Neural cell (in vitro differentiated cells): ENCODE measurements around the gene LYPD6. TPM values are rescaled to one million over a fixed set of nuclear protein-coding genes. Genes with fewer than 3 reads are reported as not detected.

Experiments used
- H2AFZ ChIP-seq: fragments of 200-600, 300-800 bp; sonication (generic), shearing (Covaris generic); 2 replicates; pipeline ENCODE4 v1.6.0; 2014; ENCODE audit warnings: low read depth, mild to moderate bottlenecking, antibody characterized with exemption, low read length, moderate library complexity
- H3F3A ChIP-seq: fragments of 200-600 bp; shearing (Covaris generic); 2 replicates; pipeline ENCODE4 v1.6.1; 2016; ENCODE audit warnings: mild to moderate bottlenecking, moderate library complexity, mixed read lengths, antibody characterized with exemption, low read length; ENCODE audit not compliant: insufficient read depth, poor library complexity, severe bottlenecking
- H3K27ac ChIP-seq: fragments of 200-600, 300-800 bp; sonication (generic), shearing (Covaris generic); 2 replicates; pipeline ENCODE4 v1.5.1; 2014; ENCODE audit warnings: mild to moderate bottlenecking, low read length, moderate library complexity
- H3K27me3 ChIP-seq: fragments of 300-800, 200-600 bp; sonication (generic), shearing (Covaris generic); 2 replicates; pipeline ENCODE4 v1.6.0; 2014; ENCODE audit warnings: mild to moderate bottlenecking, low read depth, low read length, moderate library complexity; ENCODE audit not compliant: insufficient read depth
- H3K36me3 ChIP-seq: fragments of 300-800, 200-600 bp; sonication (generic), shearing (Covaris generic); 2 replicates; pipeline ENCODE4 v1.5.1; 2014; ENCODE audit warnings: mild to moderate bottlenecking, antibody characterized with exemption, low read length, moderate library complexity; ENCODE audit not compliant: insufficient read depth
- H3K4me2 ChIP-seq: fragments of 300-800, 200-600 bp; sonication (generic), shearing (Covaris generic); 2 replicates; pipeline ENCODE4 v1.6.0; 2014; ENCODE audit warnings: mild to moderate bottlenecking, low read length
- H3K4me3 ChIP-seq: fragments of 300-800, 200-600 bp; sonication (generic), shearing (Covaris generic); 2 replicates; pipeline ENCODE4 v1.5.1; 2014; ENCODE audit warnings: mild to moderate bottlenecking, low read length, moderate library complexity
- H3K79me2 ChIP-seq: fragments of 200-600 bp; shearing (Covaris generic); replicated peaks from 2 replicates; pipeline ENCODE4 v1.6.0; 2014; ENCODE audit warnings: mild to moderate bottlenecking, low read length, moderate library complexity; ENCODE audit not compliant: insufficient read depth
- H3K9ac ChIP-seq: fragments of 300-800, 200-600 bp; sonication (generic), shearing (Covaris generic); 2 replicates; pipeline ENCODE4 v1.6.1; 2016; ENCODE audit warnings: mild to moderate bottlenecking, low read length, mixed read lengths
- H3K9me2 ChIP-seq: fragments of 200-600 bp; shearing (Covaris generic); 2 replicates; pipeline ENCODE4 v1.6.1; 2016; ENCODE audit warnings: mild to moderate bottlenecking, low read length, mixed read lengths; ENCODE audit not compliant: insufficient read depth
- H3K9me3 ChIP-seq: fragments of 200-600, 300-800 bp; sonication (generic), shearing (Covaris generic); 2 replicates; pipeline ENCODE4 v1.6.1; 2016; ENCODE audit warnings: mild to moderate bottlenecking, mixed run types, low read length, moderate library complexity, mixed read lengths
- H4K20me1 ChIP-seq: fragments of 200-600 bp; shearing (Covaris generic); 2 replicates; pipeline ENCODE4 v1.6.1; 2016; ENCODE audit warnings: mild to moderate bottlenecking, mixed run types; ENCODE audit not compliant: insufficient read depth
- CTCF ChIP-seq: fragments of 450-650 bp; IDR thresholded peaks from 2 replicates; pipeline ENCODE4 v1.5.1; 2014; ENCODE audit warnings: antibody characterized with exemption, mild to moderate bottlenecking, moderate library complexity; ENCODE audit not compliant: poor library complexity, severe bottlenecking
- EP300 ChIP-seq: fragments of 450-650 bp; conservative IDR thresholded peaks from 2 replicates; pipeline ENCODE4 v1.6.1; 2014; ENCODE audit warnings: antibody characterized with exemption, mild to moderate bottlenecking, moderate library complexity; ENCODE audit not compliant: poor library complexity, severe bottlenecking
- EZH2 ChIP-seq: fragments of 200-600, 300-800 bp; shearing (Covaris generic), sonication (generic); IDR thresholded peaks from 2 replicates; pipeline ENCODE4 v1.6.1; 2014; ENCODE audit warnings: antibody characterized with exemption, low read length, borderline replicate concordance, mild to moderate bottlenecking; ENCODE audit not compliant: insufficient read depth, poor library complexity, severe bottlenecking
- MXI1 ChIP-seq: fragments of 450-650 bp; conservative IDR thresholded peaks from 2 replicates; pipeline ENCODE4 v1.6.1; 2014; ENCODE audit warnings: antibody characterized with exemption, mild to moderate bottlenecking; ENCODE audit not compliant: poor library complexity, severe bottlenecking
- POLR2AphosphoS5 ChIP-seq: IDR thresholded peaks from 2 replicates; pipeline ENCODE4 v1.6.1; 2012
- RAD21 ChIP-seq: fragments of 450-650 bp; conservative IDR thresholded peaks from 2 replicates; pipeline ENCODE4 v1.6.1; 2014; ENCODE audit warnings: antibody characterized with exemption, mild to moderate bottlenecking, moderate library complexity
- REST ChIP-seq: IDR thresholded peaks from 2 replicates; pipeline ENCODE4 v1.6.1; 2012; ENCODE audit warnings: borderline replicate concordance
- SMC3 ChIP-seq: fragments of 450-650 bp; conservative IDR thresholded peaks from 2 replicates; pipeline ENCODE4 v1.6.1; 2014; ENCODE audit warnings: antibody characterized with exemption, mild to moderate bottlenecking, moderate library complexity; ENCODE audit not compliant: poor library complexity
- TAF1 ChIP-seq: IDR thresholded peaks from 2 replicates; pipeline ENCODE4 v1.6.1; 2012; ENCODE audit warnings: low read depth
- polyA plus RNA-seq: library from polyadenylated mRNA; depleted of rRNA; stranded (reverse); fragments of >200 nt; gene quantifications from 2 replicates; pipeline ENCODE4 v1.2.3, GENCODE V29; 2014

LYPD6 gene
- polyA plus RNA-seq, 1 donor from 2014 or later: 2.3 TPM

- Histone ChIP-seq H3K9me3 (no peaks in the 10 kb centered on the region), H3K4me2 (no peak overlapping the region), H3K9me2 (no peaks in the 10 kb centered on the region), H3K4me3 (no peak overlapping the region), H2AFZ (no peak overlapping the region), H3K9ac (no peak overlapping the region), H3F3A (no peaks in the 10 kb centered on the region), H3K27ac (no peak overlapping the region), H3K79me2 (no peaks in the 10 kb centered on the region), H3K36me3 (no peaks in the 10 kb centered on the region), H3K27me3 (no peaks in the 10 kb centered on the region), H4K20me1 (no peaks in the 10 kb centered on the region)
- TF ChIP-seq EZH2: no peak
- no peak for TF ChIP-seq CTCF
- no peak for TF ChIP-seq POLR2AphosphoS5
- no peak for TF ChIP-seq RAD21
- TF ChIP-seq EP300: no peak
- no peak for TF ChIP-seq TAF1
- TF ChIP-seq REST: no peak
Observed at GRCh38 chr2:149364839-149365238, 34.5 kb downstream of the LYPD6 start.

- no peak for TF ChIP-seq EP300
- TF ChIP-seq TAF1: no peak
- TF ChIP-seq POLR2AphosphoS5: no peak
- no peak for TF ChIP-seq SMC3
- no peak for TF ChIP-seq EZH2
- TF ChIP-seq RAD21: no peak
- no peak for TF ChIP-seq MXI1
- TF ChIP-seq REST: no peak
- no peak for TF ChIP-seq CTCF
- Histone ChIP-seq H3K9me2 (no peaks in the 10 kb centered on the region), H3F3A (no peaks in the 10 kb centered on the region), H3K9ac (no peak overlapping the region), H3K4me2 (no peak overlapping the region), H3K36me3 (no peaks in the 10 kb centered on the region), H2AFZ (no peak overlapping the region), H3K27me3 (no peaks in the 10 kb centered on the region), H3K79me2 (no peaks in the 10 kb centered on the region), H3K27ac (no peak overlapping the region), H3K9me3 (no peaks in the 10 kb centered on the region), H3K4me3 (no peak overlapping the region), H4K20me1 (no peaks in the 10 kb centered on the region)
Observed at GRCh38 chr2:149365931-149366583, 35.7 kb downstream of the LYPD6 start.
